ENCODE data around the gene PPFIBP2. TPM values are rescaled to one million over a fixed set of nuclear protein-coding genes. Genes with fewer than 3 reads are reported as not detected.

PPFIBP2 gene
- polyA plus RNA-seq (2014; cell fraction: cytosol; rRNA removed) = 0.14 and 0.23 TPM in 2 replicates
- polyA plus RNA-seq (2014; cell fraction: nucleus; rRNA removed) = not detected in 2 replicates

DNA sequence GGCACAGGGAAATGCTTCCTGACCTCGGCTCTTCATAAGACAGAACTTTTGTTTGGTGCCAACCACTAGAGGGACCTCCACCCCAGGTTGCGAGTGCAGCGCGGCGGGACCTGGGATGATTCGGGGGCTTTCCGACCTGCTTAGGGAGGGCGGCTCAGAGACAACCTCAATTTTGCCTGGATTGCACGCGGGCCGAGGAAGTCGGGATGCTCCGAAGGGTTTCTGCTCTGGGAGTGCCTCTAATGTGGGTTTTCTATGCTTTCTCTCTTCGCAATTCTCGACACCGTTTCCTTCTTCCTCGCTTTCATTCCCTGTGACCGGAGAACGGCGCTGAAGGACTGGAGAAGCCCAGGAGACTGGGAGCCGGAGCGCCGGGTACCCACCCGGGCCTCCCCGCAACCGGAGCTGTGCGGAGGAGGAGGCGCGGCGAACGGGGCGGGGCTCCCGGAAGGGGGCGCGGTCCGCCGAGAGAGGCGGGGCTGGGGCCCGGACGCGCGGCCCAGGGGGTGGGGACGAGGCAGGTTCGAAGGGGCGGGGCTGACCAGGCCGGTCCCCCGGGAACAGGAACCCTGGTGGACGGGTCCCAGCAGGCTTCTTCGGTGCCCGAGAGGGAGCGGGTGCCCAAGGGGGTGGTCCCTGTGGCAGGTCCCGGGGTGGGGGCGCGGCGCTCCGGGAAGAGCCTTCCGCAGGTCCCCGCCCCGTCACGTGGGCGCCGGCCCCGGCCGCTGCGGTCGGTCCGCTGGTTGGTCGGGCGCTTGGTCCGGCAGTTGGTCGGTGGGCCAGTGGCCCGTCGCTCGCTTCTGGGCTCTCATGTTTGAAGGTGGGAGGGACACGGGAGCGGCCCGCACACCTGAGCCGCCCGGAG is at the start of gene PPFIBP2:
Gene PPFIBP2 (plus strand): TSS at position 766 of the 865 bp plus-strand sequence. CDS start 35,477 bp downstream, outside the sequence.
- DNase-seq (ENCODE audit: low spot score) = peak; percentile 30

GRCh38 chr11:7467652-7468051 is 46.1 kb upstream of the PPFIBP2 start:
- DNase-seq (ENCODE audit: low spot score) = no peak

GRCh38 chr11:7469351-7469865 is 44.4 kb upstream of the PPFIBP2 start:
- no peak for DNase-seq (ENCODE audit: low spot score)

- no peak for DNase-seq (ENCODE audit: low spot score)
These were observed 42.7 kb upstream of the PPFIBP2 start for GRCh38 chr11:7471071-7471470.

- DNase-seq (ENCODE audit: low spot score) = no peak
These were observed 40.1 kb upstream of the PPFIBP2 start for GRCh38 chr11:7473717-7474116.

DNA sequence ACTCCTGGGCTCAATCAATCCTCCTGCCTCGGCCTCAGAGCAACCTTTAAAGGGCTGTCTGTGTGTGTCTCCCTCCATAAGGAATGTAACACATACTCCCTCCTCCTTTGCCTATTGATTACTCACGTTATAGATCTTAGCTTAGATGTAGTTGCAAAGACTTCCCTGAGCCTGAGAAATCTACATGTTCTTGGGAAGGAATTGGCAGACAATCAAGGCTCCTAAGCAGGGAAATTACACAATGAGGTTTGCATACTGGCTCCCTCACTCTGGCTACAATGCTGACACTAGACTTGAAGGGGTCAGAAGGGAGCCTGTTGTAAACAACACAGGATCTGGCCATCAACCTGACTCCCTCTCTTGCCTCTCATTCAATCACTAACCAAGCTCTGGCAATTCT is 33.7 kb upstream of the PPFIBP2 start:
- DNase-seq (ENCODE audit: low spot score) = no peak

DNA sequence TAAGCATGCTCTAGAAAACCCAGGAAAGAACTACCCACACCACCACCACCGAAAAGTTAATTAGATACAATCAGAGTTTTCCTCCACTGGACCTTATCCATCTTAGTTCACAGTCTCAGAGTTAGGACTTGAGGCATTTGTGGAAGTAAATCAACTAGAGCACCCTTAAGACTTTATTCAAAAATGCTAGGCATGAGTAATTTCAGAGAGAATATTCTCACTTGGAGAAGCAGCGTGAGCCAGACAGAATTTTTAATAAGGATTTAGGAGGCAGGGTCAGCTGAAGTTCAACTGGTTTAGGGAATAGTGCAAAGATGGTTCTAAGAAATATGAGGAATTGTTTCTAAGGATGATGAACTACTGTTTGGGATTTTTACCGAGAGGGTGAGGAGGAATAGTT is 29.7 kb upstream of the PPFIBP2 start:
- no peak for DNase-seq (ENCODE audit: low spot score)

DNA sequence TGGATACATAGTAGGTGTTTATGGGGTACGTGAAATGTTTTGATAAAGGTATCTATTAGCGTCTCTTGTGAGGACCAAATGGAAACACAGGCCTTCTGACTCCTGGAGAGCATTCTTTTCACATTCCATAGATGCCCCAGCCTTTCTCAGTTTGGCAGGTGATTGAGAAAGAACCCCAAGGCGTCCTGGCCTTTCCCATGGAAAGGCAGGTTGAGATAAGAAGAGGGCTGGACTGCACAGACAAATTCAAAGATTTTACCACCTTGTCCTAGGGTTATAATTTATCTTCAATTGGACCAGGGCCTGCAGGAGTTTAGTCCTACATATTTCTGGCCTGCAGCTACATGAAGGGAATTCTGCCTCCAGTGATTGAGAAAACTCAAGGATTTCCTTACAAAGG is 29.2 kb upstream of the PPFIBP2 start:
- no peak for DNase-seq (ENCODE audit: low spot score)

GRCh38 chr11:7485186-7486097 is 28.4 kb upstream of the PPFIBP2 start, which contains the start of gene OLFML1:
Gene OLFML1, plus strand, starts transcription at chr11:7485506. Its CDS starts 370 bp downstream, at chr11:7485876.
- no peak for DNase-seq (ENCODE audit: low spot score)

DNA sequence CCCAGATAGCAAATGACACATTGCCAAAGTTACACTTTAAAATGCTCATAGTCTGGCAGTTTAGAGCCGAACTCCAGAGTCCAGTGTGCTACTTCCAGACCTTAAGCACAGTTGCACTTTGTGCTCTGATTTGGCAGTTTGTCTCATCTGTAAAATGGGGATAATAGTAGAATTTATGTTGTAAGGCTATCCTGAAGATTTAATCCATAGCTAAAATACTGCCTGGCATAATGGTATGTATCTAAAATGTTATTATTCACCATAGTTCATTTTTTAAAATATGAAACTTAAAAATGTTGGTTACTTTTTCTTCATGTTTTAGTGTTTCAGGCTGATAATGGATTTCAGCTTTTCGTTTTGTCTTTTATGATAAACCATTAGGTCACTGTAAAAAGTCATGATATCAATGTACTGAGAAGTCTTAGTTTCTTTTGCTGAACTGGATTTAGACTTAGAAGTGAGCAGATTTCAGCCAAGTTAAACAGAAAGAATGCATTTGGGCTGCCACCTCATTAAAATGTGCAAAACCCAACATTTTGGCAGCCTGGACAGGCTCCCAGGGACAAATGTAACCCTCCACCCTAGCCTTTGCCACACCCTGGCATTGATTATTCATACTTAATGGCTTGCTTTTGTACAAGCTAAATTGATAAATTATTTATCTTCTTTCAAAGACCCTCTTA is 27.6 kb upstream of the PPFIBP2 start:
- DNase-seq (ENCODE audit: low spot score) = no peak

- no peak for DNase-seq (ENCODE audit: low spot score)
These were observed 27.0 kb upstream of the PPFIBP2 start for GRCh38 chr11:7486781-7487140.

DNA sequence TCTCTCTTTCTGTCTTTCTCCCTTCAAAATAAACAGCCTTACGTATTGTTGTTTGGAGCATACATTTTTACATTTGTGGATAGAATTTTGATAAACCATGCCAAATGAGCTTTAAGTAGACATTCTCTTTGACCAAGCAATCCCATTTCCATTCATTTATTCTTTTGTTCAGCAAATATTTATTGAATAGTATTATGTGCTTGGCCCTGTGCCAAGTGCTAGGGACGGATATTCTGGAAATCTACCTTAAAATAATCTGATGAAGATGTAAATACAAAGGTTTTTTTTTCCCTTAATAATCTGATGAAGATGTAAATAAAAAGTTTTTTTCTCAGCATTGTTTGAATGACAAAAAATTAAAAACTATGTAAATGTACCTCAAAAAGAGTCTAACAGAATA is 26.4 kb upstream of the PPFIBP2 start:
- DNase-seq (ENCODE audit: low spot score) = no peak

DNA sequence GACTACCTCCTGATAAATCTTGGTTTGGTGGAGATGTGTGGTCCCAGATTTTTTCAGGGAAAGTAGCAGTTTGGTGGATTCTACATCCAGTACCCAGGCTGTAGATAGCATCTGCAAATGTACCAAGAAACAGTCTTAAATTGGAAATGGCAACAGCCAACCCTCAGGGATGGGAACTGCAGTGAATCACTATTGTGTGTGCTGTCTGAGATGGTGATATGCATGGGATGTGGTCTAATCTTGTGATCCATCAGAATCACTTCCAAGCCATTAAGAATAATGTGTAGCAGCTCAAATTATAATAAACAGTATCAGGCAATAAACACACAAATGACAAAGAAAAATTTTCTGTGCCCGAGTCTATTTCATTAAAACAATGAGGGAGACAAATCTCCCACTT is 25.1 kb upstream of the PPFIBP2 start:
- DNase-seq (ENCODE audit: low spot score) = no peak

- DNase-seq (ENCODE audit: low spot score) = no peak
These were observed 24.4 kb upstream of the PPFIBP2 start for GRCh38 chr11:7489376-7489775.

DNA sequence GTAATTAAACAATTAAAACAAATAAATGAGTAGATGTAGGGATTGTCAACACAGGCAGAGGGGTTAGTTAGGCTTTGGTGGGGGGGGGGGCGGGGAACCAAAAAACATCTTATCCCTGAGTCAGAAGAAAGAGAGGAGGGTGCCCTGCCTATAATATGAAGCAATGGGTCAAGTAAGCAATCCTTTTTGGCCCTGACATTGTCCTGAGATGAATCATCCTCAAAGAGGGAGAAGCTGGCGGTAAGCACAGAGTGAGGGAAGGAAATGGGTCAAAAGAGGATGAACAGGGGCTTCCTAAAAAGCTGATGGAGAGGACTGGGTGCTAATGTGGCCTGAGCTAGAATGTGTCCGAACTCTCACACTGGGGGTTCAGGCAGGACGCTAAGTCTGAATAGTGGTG is 23.7 kb upstream of the PPFIBP2 start:
- no peak for DNase-seq (ENCODE audit: low spot score)

DNA sequence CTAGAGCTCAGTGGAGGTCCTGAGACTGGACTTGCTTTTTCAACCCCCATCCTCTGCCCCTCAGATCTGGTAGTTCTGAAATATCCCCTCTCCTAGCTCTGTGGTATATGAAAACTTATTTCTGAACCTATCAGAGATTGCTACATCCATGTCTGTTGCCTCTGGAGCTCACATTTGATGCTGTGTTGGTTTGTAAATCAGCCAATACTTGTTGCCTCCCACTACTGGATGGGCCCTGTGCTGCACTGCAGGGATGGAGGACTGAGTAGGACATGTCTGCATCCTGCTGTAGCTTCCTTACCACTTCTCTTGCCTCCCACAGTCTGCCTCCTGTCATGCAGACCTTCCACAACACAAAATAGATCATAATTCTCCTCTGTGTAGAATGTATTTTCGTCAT is 23.3 kb upstream of the PPFIBP2 start:
- no peak for DNase-seq (ENCODE audit: low spot score)

- no peak for DNase-seq (ENCODE audit: low spot score)
These were observed 21.5 kb upstream of the PPFIBP2 start for GRCh38 chr11:7492253-7492652.

- DNase-seq (ENCODE audit: low spot score) = no peak
These were observed 20.1 kb upstream of the PPFIBP2 start for GRCh38 chr11:7493670-7494069.

DNA sequence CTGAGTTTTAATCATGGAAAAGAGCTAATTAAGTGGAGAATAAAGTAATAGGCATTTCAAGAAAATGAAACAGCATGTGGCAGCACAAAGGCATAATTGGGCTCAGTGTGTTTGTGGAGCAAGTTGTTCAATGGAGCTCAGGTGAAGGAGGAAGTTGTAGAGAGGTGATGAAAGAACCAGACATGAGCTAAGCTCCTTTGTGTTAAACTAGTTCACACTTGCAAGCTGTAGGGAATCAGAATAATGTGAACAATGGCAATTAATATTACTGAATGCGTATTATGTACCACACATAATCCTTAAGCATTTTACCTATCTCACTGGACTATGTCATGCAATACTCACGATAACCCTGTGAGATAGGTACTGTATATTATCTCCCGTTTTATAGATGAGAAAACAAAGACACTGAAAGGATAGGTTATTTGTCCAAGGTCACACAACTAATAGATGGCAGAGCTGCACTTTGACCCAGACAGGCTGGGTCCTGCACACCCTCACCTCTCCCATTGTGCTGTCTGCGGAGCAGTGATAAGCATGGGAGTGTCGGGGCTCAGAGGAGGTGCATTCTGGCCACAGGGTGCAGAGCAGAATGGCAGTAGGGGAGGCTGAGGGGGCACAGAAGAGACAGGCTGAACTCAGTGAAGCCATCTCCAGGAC is 19.6 kb upstream of the PPFIBP2 start:
- no peak for DNase-seq (ENCODE audit: low spot score)

- no peak for DNase-seq (ENCODE audit: low spot score)
These were observed 17.8 kb upstream of the PPFIBP2 start for GRCh38 chr11:7495882-7496551.

All from SK-N-DZ (cell line).